DMS 273 (cell line): ENCODE measurements around the gene TRIP13.
"Not testable (repeated sequence)": the region's sequence is repeated elsewhere in the genome, so short reads cannot be mapped to it uniquely, and the experiment has no call there.

ENCODE experiments used
- DNase-seq: peaks from one replicate; lab custom pipeline; 2025; ENCODE audit not compliant: unreplicated experiment; lab: John Stamatoyannopoulos, UW

Gene TRIP13

DNA sequence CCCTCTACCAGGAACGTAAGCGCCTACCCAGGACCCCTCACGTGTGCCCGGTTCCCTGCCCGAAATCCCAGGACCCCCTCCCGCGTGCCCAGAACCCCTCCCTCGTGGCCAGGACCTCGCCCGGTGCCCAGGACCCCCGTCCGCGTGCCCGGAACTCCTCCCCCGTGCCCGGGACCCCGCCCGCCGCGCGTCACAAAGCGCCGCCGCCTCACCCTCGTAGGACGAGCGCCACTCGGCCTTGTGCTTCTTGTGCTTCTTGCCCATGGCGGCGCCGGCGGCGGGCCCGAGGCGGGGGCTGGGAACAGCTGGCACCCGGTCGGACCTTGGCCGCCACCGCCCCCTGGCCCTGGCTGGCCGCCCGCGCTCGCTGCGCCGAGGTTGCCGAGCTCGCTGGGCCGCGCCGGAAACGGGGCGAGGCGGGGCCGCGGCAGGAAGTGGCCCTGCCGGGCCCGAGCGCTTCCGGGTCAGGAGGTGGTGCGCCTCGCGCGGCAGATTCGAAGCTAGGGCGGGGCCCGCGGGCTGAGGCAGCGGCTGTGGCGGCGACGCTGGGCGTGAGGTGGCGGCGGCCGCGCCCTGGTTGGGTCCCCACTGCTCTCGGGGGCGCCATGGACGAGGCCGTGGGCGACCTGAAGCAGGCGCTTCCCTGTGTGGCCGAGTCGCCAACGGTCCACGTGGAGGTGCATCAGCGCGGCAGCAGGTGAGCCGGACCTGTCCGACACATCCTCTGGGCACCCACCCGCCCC, at the start of gene TRIP13, which contains the start of gene BRD9:
TRIP13 (plus strand) TSS at position 491 of the 743 bp plus-strand sequence; CDS start at position 606, 115 bp downstream.
BRD9 (minus strand) TSS at position 408 of the 743 bp plus-strand sequence; CDS start at position 264, 144 bp downstream.
- peak; percentile 96 for DNase-seq

- DNase-seq: not testable (repeated sequence)
Observed at GRCh38 chr5:843371-843770, 49.3 kb upstream of the TRIP13 start.

DNA sequence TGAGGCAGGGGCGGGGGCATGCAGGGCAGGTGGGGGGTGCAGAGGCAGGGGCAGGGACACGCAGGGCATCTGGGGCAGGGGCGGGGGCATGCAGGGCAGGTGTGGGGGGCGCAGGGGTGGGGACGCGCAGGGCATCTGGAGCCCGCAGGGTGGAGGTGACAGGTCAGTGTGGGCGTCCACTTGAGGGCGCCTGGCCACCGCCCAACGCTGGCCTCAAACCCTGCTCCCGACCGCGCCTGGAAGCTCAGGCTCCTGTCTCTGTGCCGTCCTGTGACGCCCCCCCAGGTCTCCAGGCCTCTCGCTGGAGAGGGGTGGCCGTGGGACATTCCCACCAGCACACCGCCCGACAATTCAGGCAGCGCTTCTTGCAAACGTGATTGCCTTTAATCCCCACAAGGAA, 48.8 kb upstream of the TRIP13 start:
- DNase-seq: not testable (repeated sequence)

GRCh38 chr5:844426-844825, 48.3 kb upstream of the TRIP13 start:
- not testable (repeated sequence) for DNase-seq

DNA sequence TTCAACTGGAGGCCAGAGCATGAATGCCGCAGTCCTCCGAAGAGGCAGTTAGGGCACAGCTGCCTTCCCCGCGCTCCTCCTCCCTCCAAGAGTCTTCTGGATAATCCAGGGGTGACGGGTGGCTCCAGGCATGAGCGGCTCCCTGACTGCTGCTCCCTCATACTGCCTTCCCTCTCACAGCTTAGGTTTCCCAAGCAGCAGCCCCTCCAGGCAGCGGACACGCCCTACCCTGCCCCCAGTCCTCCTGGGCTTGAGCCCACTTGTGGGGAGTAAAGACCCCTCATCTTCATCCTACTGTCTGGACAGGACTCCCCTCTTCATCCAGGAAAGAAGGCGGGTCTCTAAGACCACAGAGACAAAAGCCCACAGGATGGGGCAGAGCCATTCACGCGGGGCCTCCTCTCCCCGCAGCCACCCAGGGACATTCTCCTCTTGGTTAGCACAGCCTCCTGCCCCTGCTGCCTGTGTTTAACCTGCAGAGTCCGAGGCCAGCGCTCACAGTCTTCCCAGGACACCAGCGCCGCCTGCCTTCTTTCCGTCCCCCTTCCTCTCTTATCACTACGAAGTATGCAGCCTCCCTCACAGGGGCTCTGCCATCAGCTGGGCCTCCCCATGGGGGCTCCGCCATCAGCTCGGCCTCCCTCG, 47.5 kb upstream of the TRIP13 start:
- not testable (repeated sequence) for DNase-seq

DNA sequence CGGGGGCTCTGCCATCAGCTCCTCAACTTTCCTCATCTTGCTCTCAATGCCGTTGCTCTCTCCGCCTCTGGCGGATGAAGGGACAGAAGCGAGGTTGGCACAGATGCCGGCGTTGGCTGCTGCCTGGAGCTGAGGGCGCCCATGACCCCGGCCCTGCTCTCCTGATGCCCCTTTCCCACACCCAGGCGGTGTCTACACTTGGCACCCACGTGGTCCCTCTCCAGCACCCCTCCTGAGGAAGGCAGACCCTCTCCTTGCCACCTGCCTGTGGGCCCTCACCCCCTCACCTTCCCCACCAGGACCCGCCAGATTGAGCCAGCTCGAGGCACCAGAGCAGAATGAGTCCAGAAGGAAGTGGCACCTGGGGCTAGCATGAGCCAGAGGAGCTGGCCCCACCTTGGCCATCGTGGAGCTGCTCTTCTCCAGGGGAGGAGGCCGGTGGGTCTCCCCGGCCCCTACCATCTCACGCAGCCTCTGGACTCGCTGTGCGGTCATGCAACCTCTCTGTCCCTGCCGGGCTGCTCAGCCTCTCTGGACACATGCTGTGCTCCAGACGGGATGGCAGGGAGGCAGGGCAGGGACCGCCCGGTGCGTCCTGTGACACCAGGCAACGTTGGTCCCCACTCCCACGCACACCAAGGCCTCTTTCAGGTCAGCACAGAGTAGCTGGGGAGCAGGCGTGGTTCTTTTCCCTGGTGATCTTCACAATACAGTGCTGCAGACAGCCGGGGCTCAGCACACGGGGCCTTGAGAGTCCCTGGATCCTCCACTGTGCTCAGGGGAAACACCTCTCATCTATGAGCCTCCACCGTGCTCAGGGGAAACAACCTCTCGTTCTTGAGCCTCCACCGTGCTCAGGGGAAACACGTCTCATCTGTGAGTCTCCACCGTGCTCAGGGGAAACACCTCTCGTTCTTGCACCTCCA, 46.7 kb upstream of the TRIP13 start:
- not testable (repeated sequence) for DNase-seq

- DNase-seq: not testable (repeated sequence)
Observed at GRCh38 chr5:846602-847091, 46.0 kb upstream of the TRIP13 start.

DNA sequence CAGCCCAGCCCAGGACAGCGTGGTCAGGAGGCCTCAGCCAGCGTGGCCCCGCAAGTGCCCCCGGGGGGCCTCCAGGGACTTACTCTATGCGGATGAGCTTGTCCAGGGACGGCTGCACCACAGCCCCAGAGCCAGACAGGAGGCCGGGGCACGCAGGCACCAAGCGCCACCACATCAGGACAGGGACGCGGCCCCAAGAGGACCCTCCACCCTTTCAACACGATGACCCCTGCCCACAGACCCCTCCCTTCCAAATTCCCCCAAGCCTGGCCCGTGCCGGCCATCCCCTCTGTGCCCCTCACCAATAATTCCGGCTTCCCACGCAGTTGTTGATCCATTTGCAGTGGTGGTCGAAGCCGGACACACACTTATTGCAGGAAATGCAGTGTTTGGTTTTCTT, 45.5 kb upstream of the TRIP13 start:
- not testable (repeated sequence) for DNase-seq

DNA sequence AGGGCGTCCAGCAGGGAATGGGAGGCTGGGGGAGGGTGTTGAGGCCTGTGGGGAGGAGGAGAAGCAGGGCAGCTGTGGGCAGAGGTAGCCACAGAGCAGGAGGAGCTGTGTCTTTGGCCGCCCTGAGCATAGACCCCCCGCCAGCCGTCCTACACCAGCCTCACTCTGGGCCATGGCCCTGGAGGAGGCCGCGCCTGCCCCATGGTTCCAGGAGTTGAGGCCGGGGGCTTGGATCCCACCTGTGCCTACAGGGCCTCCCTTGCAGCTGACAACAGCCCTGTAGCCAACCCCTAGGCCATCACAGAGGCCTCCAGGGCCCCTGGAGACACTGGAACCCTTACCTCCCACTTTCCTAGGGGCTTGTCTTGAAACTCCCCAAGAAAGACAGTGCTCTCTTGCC, 44.9 kb upstream of the TRIP13 start:
- not testable (repeated sequence) for DNase-seq

- no peak for DNase-seq
Observed at GRCh38 chr5:848671-849111, 44.0 kb upstream of the TRIP13 start.

DNA sequence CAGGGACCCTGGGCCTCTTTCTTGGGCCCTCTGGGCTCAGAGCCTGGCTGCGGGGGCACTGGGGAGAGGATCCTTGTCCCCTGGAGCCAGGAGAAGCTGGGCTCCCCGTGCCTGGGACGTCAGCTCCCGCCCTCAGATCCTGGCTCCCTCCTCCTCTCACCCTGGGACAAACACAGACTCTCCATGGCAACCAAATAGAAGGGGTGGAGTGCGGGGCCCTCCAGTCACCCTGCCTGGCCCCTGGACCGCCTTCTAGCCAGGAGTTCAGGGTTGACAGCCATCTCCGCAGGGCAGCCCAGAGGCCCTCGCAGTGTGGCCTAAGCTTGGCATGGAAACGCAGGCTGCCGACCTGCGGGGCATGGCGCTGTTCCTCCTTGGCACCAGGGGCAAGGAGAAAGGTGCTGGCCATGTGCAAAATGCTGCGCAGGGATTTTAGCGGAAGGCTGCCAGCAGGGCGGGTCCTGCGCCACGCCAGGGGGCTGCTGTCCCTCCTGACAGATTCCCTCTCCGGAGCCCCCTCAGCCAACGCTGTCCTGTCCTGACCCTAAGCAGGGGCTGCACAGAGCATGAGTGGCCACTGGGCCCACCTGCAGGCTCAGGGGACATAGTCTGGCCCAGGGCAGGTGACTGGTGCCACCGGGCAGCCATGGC, 42.9 kb upstream of the TRIP13 start:
- no peak for DNase-seq

DNA sequence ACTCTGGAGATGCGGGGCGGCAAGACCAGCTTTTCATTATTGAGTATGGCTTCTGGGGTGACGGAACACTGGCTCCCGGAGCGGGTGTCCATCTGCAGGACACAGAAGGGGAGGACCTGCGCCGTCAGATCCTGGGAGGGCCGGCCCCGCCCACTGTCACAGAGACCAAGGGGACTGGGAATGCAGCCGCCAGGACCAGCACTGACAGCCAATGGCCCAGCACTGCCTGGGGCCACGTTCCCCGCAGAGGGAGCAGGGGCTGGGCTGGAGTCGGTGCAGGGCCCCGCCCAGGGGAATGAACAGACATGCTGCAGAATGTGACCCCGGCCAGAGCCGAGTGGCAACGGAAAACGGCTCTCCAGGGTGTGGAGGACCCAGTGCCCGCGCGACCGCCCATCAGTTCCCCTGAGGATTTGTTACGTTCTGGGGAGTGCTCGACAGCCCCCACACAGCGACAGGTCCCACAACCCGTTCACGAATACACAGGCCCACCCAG, 42.1 kb upstream of the TRIP13 start, which contains the start of gene ZDHHC11:
ZDHHC11 (minus strand) TSS at position 476 of the 496 bp plus-strand sequence; CDS start at position 92, 384 bp downstream.
- peak; percentile 56 for DNase-seq

GRCh38 chr5:851076-851475, 41.6 kb upstream of the TRIP13 start:
- DNase-seq: no peak

DNA sequence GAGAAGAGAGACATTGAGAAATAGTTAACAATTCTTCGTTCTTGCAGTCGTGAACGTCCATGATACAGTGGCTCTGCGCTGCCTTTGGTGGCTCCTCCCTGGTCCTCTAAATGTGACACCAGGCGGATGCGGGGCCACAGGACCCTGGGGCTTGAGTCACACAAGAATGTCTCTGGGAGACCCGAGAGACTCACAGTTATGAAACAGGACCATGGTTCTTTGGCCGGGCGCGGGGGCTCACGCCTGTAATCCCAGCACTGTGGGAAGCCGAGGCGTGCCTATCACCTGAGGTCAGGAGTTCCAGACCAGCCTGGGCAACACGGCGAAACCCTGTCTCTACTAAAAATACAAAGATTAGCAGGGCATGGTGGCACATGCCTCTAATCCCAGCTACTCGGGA, 41.1 kb upstream of the TRIP13 start:
- no peak for DNase-seq

- no peak for DNase-seq
Observed at GRCh38 chr5:852018-852417, 40.7 kb upstream of the TRIP13 start.

DNA sequence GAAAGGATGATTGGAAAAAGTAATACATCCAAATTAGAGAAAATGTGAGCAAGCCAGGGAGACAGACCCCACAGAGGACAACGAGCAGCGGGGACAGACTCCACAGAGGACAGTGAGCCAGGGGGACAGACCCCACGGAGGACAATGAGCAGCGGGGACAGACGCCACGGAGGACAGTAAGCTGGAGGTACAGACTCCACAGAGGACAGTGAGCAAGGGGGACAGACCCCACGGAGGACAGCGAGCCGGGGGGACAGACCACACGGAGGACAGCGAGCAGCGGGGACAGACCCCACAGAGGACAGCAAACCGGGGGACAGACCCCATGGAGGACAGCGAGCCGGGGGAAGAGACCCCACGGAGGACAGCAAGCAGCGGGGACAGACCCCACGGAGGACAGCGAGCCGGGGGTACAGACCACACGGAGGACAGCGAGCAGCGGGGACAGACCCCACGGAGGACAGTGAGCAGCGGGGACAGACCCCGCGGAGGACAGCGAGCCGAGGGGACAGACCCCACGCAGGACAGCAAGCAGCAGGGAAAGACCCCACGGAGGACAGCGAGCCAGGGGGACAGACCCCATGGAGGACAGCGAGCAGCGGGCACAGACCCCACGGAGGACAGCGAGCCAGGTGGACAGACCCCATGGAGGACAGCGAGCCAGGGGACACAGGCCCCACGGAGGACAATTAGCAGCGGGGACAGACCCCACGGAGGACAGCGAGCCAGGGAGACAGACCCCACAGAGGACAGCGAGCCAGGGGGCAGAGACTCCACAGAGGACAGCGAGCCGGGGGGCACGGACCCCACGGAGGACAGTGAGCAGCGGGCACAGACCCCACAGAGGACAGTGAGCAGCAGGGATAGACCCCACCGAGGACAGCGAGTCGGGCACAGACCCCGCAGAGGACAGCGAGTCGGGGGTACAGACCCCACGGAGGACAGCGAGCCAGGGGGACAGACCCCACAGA, 40.0 kb upstream of the TRIP13 start:
- no peak for DNase-seq

DNA sequence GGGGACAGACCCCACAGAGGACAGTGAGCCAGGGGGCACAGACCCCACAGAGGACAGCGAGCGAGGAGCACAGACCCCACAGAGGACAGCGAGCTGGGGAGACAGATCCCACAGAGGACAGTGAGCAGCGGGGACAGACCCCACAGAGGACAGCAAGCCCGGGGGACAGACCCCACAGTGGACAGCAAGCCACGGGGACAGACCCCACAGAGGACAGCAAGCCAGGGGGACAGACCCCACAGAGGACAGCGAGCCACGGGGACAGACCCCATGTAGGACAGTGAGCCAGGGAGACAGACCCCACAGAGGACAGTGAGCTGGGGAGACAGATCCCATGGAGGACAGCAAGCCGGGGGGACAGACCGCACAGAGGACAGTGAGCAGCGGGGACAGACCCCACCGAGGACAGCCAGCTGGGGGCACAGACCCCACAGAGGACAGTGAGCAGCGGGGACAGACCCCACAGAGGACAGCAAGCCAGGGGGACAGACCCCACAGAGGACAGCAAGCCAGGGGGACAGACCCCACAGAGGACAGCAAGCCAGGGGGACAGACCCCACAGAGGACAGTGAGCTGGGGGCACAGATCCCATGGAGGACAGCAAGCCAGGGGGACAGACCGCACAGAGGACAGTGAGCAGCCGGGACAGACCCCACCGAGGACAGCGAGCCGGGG, 39.1 kb upstream of the TRIP13 start:
- not testable (repeated sequence) for DNase-seq

- DNase-seq: no peak
Observed at GRCh38 chr5:854217-854616, 38.5 kb upstream of the TRIP13 start.
